Measurements from ENCODE around the gene MYOF.

- TF ChIP-seq MXI1 (IDR thresholded peaks at IDR 0.05; ENCODE audit: low read depth, low read length), result no peak
- no peak for TF ChIP-seq MYC (IDR thresholded peaks at IDR 0.05; ENCODE audit: low read depth, low read length)
- no peak for TF ChIP-seq MYC (CRISPR knock-in tag; IDR thresholded peaks at IDR 0.05; ENCODE audit: borderline replicate concordance, low read depth)
Measured at GRCh38 chr10:93346694-93347093, 135.4 kb downstream of the MYOF start.

Data from K562 (cell line).